NCI-H1417 treated with DMSO at 0.1 percent for 48 hours (cell line): ENCODE measurements around the gene KPNA1.
"Not testable (repeated sequence)": the region's sequence is repeated elsewhere in the genome, so short reads cannot be mapped to it uniquely, and the experiment has no call there.

ENCODE experiments used
- DNase-seq: peaks from one replicate; lab custom pipeline; 2025; lab: John Stamatoyannopoulos, UW

The KPNA1 gene

GRCh38 chr3:122475316-122475715 is 39.4 kb downstream of the KPNA1 start:
- DNase-seq = no peak

DNA sequence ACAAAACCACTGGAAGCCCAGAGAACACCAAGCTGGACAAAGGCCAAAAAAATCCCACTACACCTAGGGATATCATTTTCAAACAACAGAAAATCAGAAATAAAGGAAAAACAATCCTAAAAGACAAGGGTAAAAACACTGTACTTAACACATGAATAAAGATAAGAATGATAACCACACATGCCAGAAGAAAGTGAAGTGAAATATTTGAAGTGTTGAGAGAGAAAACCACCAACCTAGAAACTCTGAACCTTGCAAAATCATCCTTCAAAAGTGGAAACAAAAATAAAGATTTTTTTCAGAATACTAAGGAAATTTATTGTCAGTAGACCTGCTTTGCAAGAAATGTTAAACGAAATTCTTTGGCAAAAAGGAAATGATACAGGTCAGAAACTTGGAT is 45.1 kb downstream of the KPNA1 start:
- DNase-seq = no peak

- DNase-seq = no peak
These were observed 45.7 kb downstream of the KPNA1 start for GRCh38 chr3:122468896-122469533.

- no peak for DNase-seq
These were observed 48.0 kb downstream of the KPNA1 start for GRCh38 chr3:122466701-122467240.

DNA sequence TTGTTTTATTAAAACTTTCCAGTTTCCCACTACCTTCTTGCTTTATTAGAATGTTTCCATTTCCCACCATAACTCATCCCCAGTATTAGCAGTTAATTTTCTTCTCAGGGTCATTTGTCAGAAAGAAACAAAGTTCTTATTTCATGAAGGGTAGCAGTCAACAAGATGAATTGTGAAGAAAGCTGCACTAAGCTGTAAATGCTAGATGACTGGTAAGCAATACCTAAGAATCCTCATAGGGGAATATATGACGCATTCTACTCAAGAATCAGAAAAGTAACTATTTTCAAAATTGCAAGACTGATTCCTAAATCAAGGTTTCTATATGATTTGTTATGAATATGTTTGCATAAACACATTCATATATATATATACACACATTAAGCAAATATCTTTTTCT is 50.1 kb downstream of the KPNA1 start:
- no peak for DNase-seq

DNA sequence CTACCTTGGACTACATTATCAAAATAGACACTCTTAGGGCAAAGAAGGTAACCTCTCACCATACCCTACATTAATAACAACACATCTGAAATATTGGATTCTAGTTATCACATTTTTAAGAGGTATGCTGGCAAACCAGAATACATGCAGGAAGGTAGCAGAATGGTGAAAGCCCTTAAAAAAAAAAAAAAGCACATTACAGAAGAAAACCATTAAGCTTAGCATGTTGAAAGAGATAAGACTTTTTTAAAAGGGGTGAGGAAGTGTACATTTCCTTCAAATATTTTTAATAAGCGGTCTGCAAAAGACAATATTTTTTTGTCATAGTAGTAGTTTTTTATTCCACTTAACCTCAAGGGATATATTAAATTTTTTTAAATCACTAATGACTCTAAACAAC is 52.3 kb downstream of the KPNA1 start:
- no peak for DNase-seq

DNA sequence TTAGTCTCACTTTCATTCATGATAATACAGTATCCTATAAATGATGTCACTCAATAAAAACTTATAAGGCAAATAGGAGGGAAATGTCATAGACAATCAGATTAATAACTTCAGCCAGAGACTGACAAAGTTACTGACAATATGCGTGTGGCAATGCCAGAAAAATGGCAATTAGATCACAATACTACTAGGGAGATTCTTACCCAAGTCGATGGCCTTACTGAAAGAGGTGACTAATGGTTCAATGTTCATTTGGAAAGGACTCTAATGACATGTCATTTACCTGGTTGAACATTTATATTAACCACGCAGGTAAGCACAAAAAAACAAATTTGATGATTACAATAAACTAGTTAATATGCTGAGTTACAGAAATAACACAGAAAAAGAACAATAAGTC is 52.9 kb downstream of the KPNA1 start:
- DNase-seq = no peak

DNA sequence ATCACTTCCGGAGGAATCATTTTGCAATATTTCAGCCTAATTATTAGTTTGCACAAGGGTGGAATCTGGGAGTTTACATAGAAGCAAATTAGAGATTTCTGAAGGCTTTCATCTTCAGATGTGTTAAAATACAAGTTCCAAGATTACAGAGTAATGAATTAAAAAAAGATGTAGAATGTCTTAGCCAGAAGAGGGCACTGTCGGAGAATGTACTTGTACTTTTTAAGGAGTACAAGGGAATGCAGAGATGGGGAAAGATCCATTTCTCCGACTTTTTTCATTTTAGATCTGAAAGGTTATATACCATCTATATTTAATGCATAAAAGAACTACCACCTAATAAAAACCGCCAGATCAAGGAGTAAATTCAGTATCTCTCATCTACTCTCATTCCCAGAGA is 55.7 kb downstream of the KPNA1 start:
- no peak for DNase-seq

GRCh38 chr3:122457706-122458105 is 57.0 kb downstream of the KPNA1 start:
- no peak for DNase-seq

GRCh38 chr3:122456074-122456473 is 58.7 kb downstream of the KPNA1 start:
- no peak for DNase-seq

DNA sequence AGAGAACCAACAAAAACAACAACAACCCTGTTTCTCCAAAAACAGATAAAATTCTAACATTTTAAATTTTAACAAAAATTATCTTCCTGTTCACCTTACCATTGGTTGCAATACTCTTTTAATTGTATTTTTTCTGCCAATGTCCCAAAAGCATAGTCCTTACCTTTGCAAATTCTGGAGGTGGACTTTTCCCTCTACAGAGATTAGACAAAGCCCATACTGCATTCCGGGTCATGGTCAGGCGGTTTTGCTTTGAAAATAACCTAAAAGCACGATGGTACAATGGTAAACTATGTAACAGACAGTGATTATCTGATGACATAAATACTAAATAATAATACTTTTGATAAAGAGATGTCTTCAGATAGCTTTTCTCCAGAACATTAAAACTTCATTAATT is 63.4 kb downstream of the KPNA1 start:
- no peak for DNase-seq

DNA sequence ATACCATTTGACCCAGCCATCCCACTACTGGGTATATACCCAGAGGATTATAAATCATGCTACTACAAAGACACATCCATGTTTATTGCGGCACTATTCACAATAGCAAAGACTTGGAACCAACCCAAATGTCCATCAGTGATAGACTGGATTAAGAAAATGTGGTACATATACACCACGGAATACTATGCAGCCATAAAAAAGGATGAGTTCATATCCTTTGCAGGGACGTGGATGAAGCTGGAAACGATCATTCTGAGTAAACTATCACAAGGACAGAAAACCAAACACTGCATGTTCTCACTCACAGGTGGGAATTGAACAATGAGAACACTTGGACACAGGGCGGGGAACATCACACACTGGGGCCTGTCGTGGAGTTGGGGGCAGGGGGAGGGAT is 66.5 kb downstream of the KPNA1 start:
- DNase-seq = not testable (repeated sequence)

- not testable (repeated sequence) for DNase-seq
These were observed 70.2 kb downstream of the KPNA1 start for GRCh38 chr3:122444491-122444887.

- not testable (repeated sequence) for DNase-seq
These were observed 70.8 kb downstream of the KPNA1 start for GRCh38 chr3:122443762-122444490.

GRCh38 chr3:122443090-122443489 is 71.6 kb downstream of the KPNA1 start:
- no peak for DNase-seq

DNA sequence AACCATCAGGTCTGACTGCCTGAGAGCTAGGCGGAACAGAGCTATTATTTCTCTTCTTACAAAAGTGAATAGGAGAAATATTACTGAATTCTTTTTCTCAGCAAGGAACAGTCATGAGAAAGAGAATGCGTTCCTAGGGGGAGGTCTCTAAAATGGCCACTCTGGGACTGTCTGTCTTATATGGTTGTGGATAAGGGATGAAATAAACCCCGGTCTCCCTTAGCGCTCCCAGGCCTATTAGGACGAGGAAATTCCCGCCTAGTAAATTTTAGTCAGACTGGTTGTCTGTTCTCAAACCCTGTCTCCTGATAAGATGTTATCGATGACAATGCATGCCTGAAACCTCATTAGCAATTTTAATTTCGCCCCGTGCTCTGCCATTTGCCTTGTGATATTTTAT is 78.8 kb downstream of the KPNA1 start:
- DNase-seq = no peak

DNA sequence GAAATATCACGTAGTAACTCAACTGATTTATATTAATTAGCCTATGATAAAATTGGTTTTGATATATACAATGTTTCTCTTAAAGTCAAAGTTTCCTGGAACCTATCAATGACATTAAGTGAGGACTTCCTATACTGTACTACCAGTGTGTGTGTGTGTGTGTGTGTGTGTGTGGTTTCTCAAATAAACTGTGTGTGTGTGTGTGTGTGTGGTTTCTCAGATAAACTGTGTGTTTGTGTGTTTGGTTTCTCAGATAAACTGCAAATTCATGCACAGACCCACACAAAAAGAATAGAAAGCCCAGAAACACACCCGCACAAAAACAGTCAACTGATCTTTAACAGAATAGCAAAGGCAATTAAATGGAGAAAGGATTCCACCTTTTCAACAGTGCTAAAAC is 84.4 kb downstream of the KPNA1 start:
- DNase-seq = no peak

GRCh38 chr3:122427857-122428471 is 86.8 kb downstream of the KPNA1 start:
- no peak for DNase-seq

GRCh38 chr3:122421836-122422235 is 92.9 kb downstream of the KPNA1 start:
- DNase-seq = no peak

- DNase-seq = no peak
These were observed 93.6 kb downstream of the KPNA1 start for GRCh38 chr3:122421101-122421500.

- no peak for DNase-seq
These were observed 97.8 kb downstream of the KPNA1 start for GRCh38 chr3:122416966-122417365.

DNA sequence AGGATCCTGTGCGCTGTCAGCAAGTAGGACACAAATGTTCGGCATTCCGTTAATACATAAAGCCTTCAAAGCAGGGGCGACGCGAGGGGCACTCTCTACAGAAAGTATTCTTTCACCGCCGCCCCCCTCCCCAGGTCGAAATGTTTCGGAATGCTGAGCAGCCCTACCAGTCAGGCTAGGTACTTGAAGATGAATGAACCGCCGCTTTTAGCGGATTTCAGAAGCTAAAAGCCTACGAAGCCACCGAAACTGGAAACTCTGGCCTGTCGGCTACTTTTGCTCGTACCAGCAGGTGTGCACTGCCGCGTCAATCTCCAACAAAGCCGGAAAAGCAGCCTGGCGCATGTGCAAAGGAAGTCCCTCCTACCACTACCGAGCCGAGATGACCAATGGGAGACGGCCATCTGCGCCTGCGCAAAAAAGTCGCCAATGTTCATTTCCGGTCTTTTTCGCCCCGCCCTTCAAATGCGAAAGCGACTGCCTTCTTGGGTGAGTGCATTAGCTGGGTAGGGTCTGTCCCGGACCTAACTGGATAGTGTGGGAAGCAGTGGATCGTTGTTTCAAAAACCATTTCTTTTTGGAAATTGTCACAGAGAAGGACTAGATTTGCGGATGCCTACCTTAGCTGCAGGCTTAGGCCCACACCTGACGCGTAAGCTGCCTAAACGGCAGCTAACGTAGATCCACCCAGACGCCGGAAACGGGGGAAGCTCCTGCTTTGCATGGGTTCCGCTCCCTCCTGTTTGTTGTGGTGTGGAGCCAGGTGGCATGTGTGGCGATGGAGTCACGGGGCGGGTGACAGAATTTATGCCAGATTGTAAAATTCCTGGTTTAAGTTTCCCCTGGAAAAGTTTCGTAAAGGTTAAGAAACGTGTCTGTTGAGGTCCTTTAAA is 98.7 kb downstream of the KPNA1 start, which contains the start of gene WDR5B:
TSS of gene WDR5B (minus strand) at position 301 of the 893 bp plus-strand sequence. CDS start 534 bp downstream, outside the sequence.
- no peak for DNase-seq
